Mesenteric fat pad (tissue), 1 donor: ENCODE results near the gene SRF. TPM values are rescaled to one million over a fixed set of nuclear protein-coding genes. Genes with fewer than 3 reads are reported as not detected.

Experiments used
- DNase-seq: peaks from one replicate; pipeline ENCODE4 v3.0.0-alpha.2; 2020; ENCODE audit warnings: low spot score
- total RNA-seq: library from RNA; stranded (reverse); fragmentation: NEBNext Ultra II Directional; extraction: Animal tissue kit (Norgen Biotek cat#: 25700); gene quantifications from one replicate; pipeline ENCODE4 v1.2.1, GENCODE V29; 2021
- donor health status: DM: yes; HTN: yes; CAD: no.

Gene SRF
- total RNA-seq, 1 donor from 2014 or later = 34.2 TPM

- no peak for DNase-seq
Observed at GRCh38 chr6:43146709-43147688, 24.1 kb upstream of the SRF start.

DNA sequence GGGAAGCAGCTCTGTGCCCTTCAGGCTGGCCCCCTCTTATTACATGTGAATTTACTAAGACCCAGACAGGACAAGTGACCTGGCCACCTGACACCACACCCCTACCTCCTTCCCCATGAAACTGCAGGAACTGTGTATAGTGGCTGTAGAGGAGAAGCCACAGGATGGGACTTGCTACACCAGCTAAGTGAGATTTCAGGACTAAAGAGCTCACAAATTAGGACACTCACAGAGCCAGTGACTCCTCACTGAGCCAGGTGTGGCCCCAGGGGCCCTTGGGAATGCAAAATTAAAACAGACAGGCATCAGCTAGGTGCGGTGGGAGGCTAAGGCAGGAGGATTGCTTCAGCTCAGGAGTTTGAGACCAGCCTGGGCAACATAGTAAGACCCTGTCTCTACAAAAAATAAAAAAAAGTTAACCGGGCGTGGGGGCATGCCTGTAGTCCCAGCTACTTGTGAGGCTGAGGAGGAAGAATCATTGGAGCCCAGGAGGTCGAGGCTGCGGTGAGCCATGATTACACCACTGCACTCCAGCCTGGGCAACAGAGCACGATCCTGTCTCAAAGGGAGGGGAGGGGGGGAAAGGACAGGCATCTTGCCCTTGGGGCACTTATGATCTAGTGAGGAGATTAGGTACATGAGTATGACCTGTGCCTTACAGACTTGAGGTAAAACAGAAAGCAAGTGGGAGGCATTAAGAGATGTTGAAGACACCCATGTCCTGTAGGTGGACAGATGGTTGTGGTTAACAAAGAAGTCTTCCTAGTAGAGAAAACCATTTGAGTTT lies 23.2 kb upstream of the SRF start:
- DNase-seq = no peak

DNA sequence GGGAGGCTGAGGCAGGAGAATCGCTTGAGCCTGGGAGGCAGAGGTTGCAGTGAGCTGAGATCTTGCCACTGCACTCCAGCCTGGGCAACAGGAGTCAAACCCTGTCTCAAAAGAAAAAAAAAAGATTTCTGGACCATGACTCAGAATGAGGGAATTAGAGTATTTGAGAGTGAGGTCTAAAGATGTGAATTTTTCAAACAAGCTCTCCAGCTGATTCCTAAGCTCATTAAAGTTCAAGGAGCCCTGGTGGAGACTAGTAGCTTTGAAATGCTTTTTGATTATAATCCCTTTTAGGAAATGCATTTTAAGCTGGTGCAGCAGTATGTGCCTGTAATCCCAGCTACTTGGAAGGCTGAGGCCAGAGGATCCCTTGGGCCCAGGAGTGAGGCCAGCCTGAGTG lies 21.8 kb upstream of the SRF start:
- no peak for DNase-seq

DNA sequence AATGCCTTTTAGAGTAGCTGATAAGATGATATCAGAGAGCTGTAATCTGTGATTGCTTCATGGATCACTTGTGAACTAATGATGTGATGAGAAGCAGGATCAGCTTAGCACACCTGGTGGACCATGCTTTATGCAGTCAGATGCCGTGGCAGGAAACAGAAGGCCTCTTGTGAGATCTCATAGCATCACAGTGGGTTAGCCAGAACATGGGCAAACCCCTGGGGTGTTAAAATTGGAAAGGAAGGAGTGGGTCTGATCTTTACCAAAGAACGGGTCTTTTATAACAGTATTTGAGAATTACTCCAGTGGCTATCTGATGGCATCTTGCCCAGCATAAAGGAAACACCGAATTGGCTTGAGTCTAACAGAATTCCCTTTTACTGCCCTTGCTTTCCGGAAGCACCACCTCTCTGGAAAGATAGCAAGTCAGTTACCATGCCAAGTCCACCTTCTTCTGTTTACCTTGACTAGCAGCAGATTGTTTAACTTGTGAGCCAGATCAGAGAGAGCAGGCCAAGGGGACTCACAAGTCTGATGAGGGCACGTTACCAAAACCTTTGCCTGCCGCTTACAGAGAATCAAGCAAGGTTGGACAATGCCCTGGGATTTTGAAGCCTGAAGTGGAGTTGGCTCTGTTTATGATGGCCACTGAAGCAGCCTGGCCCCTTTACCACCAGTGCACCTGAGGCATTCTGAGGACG lies 20.9 kb upstream of the SRF start:
- DNase-seq = no peak

DNA sequence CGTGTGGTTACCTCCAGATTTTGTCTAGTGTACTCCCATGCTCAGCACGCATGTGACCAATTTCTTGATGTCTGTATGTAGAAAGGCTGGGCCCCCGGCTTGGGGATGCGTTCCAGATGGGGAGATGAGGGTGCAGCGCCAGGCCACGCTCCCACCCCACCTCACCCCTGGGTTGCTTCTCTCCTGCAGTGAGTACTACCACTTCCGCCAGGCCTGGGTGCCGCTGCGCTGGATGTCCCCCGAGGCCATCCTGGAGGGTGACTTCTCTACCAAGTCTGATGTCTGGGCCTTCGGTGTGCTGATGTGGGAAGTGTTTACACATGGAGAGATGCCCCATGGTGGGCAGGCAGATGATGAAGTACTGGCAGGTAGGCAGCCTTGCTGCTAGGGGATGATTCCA lies 11.5 kb upstream of the SRF start:
- DNase-seq = no peak

- no peak for DNase-seq
Observed at GRCh38 chr6:43163899-43164298, 7.2 kb upstream of the SRF start.

GRCh38 chr6:43170417-43170930 lies 595 bp upstream of the SRF start:
- DNase-seq = no peak

DNA sequence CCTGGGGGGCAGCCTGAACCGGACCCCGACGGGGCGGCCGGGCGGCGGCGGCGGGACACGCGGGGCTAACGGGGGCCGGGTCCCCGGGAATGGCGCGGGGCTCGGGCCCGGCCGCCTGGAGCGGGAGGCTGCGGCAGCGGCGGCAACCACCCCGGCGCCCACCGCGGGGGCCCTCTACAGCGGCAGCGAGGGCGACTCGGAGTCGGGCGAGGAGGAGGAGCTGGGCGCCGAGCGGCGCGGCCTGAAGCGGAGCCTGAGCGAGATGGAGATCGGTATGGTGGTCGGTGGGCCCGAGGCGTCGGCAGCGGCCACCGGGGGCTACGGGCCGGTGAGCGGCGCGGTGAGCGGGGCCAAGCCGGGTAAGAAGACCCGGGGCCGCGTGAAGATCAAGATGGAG lies 636 bp downstream of the SRF start:
- no peak for DNase-seq

DNA sequence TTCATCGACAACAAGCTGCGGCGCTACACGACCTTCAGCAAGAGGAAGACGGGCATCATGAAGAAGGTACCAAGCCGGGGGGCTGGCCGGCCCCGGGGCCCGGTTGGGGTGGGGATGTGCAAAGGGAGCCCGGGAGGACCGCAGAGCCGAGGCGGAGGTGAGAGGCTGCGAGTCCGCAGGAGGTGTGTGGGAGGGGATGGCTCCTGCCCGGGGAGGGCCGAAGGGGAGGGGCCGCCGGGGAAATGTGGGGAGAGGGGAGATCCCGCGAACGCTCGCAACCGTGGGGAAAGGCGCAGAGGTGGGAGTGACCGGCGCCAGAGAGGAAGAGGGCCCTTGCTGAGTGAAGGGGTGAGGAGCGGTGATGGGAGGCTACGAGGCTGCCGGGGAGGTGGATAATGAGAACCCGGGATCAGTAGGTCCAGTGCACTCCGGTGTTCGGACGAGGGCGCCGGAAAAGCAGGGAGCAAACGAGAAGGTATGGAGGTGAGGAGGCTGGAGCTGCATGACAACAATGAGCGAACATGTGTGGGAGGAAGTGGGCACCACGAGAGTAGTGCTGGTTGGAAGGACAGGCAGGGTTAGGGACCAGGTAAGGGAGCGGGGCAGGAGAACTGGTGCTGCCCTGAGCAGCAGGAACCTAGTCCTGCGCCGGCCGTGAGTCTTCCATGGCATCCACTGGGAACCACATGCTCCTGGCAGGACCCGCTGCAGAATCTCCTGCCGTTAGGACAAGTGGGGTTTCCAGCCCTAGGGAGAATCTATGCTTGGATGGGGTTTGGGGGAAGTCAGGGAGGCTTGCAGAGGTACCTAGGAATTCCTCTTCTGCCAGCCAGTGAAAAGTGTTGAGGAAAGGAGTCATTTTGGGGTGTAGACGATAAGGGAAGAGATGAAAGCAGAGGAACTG lies 1.3 kb downstream of the SRF start:
- peak; percentile 93 for DNase-seq

GRCh38 chr6:43173591-43174262 lies 2.7 kb downstream of the SRF start:
- DNase-seq = no peak

DNA sequence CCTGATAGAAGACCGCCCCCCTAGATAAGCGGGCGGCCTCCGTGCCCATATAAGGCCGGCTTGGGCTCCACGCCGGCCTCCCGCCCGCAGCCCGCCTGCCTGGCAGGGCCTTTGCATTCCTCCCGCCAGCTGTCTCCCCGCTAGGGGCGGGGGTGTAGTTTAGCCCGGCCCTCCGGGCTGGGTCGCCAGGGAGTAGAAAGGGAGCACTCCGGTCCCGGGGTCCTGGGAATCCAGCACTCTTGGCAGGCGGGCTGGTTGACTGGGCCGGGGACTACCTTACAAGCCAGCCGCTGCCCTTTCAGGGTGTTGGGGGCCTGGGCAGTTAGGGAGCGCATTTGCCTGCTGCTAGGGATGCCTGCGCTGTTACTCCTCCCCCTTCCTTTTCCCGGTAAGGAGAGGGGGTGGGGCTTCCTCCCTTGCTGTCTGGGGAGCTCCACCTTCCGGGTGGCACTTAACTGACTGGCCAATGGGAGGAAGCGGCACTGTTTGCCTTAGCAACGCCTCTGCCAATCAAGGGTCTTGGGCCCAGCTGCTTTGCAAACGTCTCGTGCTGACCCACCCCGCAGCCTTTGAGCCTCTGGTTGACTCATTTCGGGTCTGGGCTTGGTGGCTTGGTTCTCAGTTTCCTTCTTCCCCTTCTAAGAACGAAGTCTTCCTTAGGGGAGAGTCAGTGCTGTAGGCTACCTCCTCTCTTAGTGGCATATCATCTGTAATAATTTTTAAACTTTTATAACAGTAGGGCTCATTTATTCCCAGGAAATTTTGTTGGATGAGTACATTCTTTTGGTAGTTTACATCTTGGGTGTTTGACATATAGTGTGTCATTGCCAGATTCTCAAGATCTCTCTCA lies 3.4 kb downstream of the SRF start:
- peak; percentile 97 for DNase-seq

DNA sequence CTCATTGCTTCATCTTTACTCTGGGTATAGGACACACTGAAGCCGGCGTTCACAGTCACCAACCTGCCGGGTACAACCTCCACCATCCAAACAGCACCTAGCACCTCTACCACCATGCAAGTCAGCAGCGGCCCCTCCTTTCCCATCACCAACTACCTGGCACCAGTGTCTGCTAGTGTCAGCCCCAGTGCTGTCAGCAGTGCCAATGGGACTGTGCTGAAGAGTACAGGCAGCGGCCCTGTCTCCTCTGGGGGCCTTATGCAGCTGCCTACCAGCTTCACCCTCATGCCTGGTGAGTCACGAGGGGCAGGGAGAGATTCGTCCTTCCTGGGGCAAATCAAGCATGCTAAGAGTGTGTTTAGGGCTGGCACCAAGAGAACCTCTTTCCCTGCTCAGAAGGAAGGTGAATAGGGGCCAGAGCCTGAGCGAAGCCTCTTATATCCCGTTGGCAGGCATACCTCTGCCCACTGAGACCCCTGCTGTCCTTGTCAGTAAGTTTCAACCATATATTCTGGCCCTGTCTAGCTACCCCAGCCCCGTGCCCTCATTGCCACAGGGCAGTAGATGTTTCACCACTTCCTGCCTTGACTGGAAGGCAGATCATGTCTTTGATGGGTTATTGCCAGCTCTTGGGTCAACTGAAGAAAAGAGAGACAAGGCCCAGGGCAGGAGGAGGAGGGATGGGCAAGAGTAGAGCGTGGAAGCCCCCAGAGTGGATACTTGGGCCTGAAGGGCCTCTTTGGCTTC lies 4.8 kb downstream of the SRF start:
- no peak for DNase-seq

GRCh38 chr6:43176423-43176786 lies 5.3 kb downstream of the SRF start:
- no peak for DNase-seq

DNA sequence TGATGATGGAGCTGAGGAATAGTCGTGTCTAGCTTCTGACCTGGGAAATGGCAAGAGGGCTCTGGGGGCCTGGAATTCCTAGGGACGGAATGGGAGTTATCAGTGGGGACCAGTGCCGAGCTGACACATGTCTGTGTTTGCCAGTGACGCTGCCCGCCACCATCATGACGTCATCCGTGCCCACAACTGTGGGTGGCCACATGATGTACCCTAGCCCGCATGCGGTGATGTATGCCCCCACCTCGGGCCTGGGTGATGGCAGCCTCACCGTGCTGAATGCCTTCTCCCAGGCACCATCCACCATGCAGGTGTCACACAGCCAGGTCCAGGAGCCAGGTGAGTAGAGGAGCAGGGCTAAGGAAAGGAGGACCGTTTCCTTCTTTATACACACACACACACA lies 7.1 kb downstream of the SRF start:
- DNase-seq = no peak

DNA sequence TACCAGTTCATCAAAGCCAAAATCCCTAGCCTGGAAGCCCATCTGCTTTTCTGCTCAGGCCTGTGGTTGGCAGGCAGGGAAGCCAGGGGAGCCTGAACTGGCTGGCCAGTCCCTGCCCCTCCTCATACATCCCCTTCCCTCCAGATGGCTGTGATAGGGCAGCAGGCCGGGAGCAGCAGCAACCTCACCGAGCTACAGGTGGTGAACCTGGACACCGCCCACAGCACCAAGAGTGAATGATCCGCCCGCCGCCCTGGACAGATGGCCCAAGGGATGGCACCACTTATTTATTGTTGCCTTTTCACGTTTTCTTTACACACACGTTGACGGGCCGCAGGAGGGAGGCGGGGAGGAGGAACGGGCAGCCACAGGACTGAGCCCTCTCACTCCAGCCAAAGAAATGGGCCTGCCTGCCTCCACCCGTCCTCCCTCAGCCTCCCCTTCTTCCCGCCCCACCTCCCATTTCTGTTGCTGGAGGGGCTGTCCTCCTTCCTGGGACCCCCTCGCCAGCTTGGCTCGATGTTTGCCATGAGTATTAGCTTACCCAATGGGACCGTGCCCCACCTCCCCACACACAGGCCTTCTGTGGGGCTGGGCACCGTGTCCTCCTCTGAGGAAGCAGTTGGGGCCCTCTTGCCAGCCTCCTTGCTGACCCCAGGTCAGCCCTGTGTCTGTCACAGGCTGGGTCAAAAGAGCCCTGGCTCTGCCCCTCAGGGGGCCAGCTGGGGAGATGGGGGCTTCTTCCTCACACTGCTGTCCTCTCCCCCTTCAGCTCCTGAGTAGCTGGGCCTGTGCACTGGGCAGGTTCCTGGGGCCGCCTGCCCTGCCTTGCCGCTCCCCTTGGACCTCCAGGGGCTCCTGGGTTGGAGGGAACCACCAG lies 8.1 kb downstream of the SRF start:
- no peak for DNase-seq

- DNase-seq = no peak
Observed at GRCh38 chr6:43180058-43180457, 9.0 kb downstream of the SRF start.

DNA sequence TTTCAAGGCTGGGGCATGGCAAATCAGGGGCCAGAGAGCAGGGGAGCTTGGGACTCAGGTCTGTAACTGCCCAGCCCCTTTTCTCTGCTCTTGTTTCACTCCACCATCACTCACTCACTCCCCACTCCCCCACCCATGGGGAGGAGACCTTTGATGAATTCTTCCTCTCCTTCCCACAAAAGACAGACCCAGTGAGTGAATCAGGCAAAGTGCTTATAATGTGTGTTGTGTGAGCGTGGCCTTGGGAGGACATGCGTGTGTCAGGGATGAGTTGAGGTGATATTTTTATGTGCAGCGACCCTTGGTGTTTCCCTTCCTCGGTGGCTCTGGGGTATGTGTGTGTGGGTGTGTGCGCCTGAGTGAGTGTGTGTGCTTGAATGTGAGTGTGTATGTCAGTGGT lies 9.9 kb downstream of the SRF start:
- no peak for DNase-seq
